ENCODE data around the gene FAM110A.

- TF ChIP-seq CTCF (IDR thresholded peaks at IDR 0.05) (no peak), POLR2A (IDR thresholded peaks at IDR 0.05) (no peak)
Measured at GRCh38 chr20:831251-831650, 2.3 kb upstream of the FAM110A start.
